ENCODE data around the gene LLGL2.

Gene LLGL2

DNA sequence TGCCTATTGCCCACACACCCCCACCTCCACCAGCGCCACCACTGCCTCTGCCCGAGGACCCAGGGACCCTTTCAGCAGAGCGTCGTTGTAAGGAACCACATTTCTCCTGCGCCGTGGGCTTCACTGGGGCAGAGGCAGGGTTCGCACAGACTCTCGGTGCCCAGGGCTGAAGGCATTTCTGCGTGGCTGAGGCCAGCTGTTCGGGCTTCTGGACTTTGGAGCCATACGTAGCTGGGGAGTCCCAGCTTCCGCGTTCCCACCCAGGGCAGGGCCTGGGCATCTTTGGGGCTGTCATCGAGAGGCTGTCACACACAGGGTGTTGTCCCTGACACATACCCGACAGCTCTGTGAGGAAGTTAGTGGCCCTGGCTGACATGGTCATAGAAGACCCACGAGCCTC, 91.7 kb downstream of the LLGL2 start:
- no peak overlapping the region for H3K4me3 ChIP-seq (ENCODE audit: low read depth, low read length)
- in situ Hi-C loops (cut with HindIII; ENCODE audit: low sequenced_read_pairs), result no loop called here
- no peak for DNase-seq (ENCODE audit: low read depth)
- TF ChIP-seq CTCF (IDR thresholded peaks at IDR 0.05; ENCODE audit: low read depth, low read length, missing control alignments), result no peak

DNA sequence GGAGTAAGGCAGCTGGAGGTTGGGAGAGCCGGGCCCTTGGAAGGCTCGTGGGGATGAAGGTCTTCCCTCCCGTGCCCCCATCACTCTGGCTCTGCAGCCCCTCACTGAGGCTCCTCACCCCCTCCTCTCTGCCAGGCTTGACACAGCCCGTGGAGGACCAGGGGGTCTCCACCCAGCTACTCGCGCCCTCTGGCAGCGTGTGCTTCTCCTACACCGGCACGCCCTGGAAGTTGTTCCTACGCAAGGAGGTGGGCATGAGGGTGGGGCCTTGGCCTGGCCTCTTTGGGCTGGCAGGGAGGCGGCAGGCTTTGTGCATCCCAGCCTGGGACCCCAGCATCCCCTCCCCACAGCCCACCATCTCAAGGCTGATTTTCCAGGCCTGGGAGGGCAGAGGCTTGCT, 92.2 kb downstream of the LLGL2 start:
- in situ Hi-C loops (cut with HindIII; ENCODE audit: low sequenced_read_pairs), result no loop called here
- TF ChIP-seq CTCF (IDR thresholded peaks at IDR 0.05; ENCODE audit: low read depth, low read length, missing control alignments), result no peak
- no peak for DNase-seq (ENCODE audit: low read depth)
- no peak overlapping the region for H3K4me3 ChIP-seq (ENCODE audit: low read depth, low read length)

DNA sequence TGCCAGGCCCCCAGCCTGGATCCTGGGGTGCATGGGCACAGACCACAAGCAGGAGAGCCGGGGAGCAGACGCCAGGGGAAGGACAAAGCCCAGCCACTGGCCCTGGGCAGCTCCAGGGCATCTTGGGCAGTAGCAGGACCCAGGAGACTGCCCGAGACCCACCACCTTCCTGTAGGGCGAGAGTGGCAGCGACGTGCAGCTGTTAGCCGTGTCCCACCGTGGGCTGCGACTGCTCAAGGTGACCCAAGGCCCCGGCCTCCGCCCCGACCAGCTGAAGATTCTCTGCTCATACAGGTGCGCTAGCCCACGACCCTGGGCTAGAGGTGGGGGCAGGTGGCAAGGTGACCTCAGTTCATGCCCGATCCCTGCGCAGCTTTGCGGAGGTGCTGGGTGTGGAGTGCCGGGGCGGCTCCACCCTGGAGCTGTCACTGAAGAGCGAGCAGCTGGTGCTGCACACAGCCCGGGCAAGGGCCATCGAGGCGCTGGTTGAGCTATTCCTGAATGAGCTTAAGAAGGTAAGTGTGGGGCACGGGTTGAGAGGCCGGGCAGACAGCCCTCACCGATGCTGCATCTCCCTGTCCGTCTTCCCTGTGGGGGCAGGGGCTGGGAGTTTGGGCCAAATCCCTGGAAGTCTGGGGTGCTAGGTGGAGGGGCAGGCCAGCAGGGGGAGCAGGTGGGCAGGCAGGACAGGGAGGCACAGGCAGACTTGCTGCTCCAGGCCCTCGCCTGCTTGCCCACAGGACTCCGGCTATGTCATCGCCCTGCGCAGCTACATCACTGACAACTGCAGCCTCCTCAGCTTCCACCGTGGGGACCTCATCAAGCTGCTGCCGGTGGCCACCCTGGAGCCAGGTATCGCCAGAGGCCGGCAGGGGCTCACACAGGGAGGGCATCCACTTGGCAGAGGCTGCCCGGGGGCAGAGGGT, 94.3 kb downstream of the LLGL2 start:
- TF ChIP-seq CTCF (IDR thresholded peaks at IDR 0.05; ENCODE audit: low read depth, low read length, missing control alignments), result peak; percentile 64
- in situ Hi-C loops (cut with HindIII; ENCODE audit: low sequenced_read_pairs), result no loop called here
- no peak overlapping the region for H3K4me3 ChIP-seq (ENCODE audit: low read depth, low read length)
- no peak for DNase-seq (ENCODE audit: low read depth)

- no peak for TF ChIP-seq CTCF (IDR thresholded peaks at IDR 0.05; ENCODE audit: low read depth, low read length, missing control alignments)
- DNase-seq (ENCODE audit: low read depth), result no peak
- no peak overlapping the region for H3K4me3 ChIP-seq (ENCODE audit: low read depth, low read length)
- in situ Hi-C loops (cut with HindIII; ENCODE audit: low sequenced_read_pairs), result no loop called here
Observed at GRCh38 chr17:75621489-75621888, 96.0 kb downstream of the LLGL2 start.

- in situ Hi-C loops (cut with HindIII; ENCODE audit: low sequenced_read_pairs), result no loop called here
- no peak for TF ChIP-seq CTCF (IDR thresholded peaks at IDR 0.05; ENCODE audit: low read depth, low read length, missing control alignments)
- H3K4me3 ChIP-seq (ENCODE audit: low read depth, low read length), result no peak overlapping the region
- no peak for DNase-seq (ENCODE audit: low read depth)
Observed at GRCh38 chr17:75622076-75622475, 96.6 kb downstream of the LLGL2 start.

GRCh38 chr17:75622771-75623273, 97.3 kb downstream of the LLGL2 start:
- in situ Hi-C loops (cut with HindIII; ENCODE audit: low sequenced_read_pairs), result no loop called here
- DNase-seq (ENCODE audit: low read depth), result no peak
- TF ChIP-seq CTCF (IDR thresholded peaks at IDR 0.05; ENCODE audit: low read depth, low read length, missing control alignments), result no peak

More at GRCh38 chr17:75622771-75623273, 97.3 kb downstream of the LLGL2 start:
- H3K4me3 ChIP-seq (ENCODE audit: low read depth, low read length), result no peak overlapping the region
